Measurements from ENCODE around the gene GDAP1L1. TPM values are rescaled to one million over a fixed set of nuclear protein-coding genes. Genes with fewer than 3 reads are reported as not detected.

GDAP1L1 gene
- total RNA-seq, 1 donor from 2014 or later = 0.40 TPM

DNA sequence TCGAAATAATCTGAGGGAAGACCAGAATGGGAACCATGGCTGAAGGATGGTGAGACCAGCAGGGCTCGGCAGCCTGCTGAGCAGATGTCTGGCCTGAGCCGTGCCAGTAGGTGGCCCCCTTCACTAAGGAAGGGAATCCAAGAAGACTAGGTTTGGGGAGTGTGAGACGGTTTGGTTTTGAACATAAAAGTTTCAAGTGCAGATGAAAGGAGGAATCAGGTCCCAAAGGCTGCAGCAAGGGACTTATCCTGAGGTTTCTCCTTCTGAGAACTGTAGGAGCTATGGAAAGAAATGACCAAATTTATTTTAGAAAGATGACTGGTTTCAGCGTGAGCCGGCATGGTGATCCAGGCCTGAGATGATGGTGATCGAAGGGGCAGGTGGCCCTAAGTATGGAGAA lies 32.0 kb upstream of the GDAP1L1 start:
- Mint-ChIP-seq H3K36me3 (peaks cover 4% of the 10 kb centered on the region), H3K9me3 (no peaks in the 10 kb centered on the region), H3K27me3 (ENCODE audit: low read depth) (no peaks in the 10 kb centered on the region), H3K4me3 (no peak overlapping the region), H3K4me1 (peaks cover 49% of the 10 kb centered on the region), H3K27ac (no peak overlapping the region)
- TF ChIP-seq, protein P1, sequence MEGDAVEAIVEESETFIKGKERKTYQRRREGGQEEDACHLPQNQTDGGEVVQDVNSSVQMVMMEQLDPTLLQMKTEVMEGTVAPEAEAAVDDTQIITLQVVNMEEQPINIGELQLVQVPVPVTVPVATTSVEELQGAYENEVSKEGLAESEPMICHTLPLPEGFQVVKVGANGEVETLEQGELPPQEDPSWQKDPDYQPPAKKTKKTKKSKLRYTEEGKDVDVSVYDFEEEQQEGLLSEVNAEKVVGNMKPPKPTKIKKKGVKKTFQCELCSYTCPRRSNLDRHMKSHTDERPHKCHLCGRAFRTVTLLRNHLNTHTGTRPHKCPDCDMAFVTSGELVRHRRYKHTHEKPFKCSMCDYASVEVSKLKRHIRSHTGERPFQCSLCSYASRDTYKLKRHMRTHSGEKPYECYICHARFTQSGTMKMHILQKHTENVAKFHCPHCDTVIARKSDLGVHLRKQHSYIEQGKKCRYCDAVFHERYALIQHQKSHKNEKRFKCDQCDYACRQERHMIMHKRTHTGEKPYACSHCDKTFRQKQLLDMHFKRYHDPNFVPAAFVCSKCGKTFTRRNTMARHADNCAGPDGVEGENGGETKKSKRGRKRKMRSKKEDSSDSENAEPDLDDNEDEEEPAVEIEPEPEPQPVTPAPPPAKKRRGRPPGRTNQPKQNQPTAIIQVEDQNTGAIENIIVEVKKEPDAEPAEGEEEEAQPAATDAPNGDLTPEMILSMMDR (IDR thresholded peaks at IDR 0.05; ENCODE audit: unreplicated experiment) = peak; percentile 49
- DNase-seq (ENCODE audit: low spot score in 2 of 2, unreplicated experiment in 2 of 2) = peak in 1 of 2 experiments; percentile 71

GRCh38 chr20:44217342-44218092 lies 29.6 kb upstream of the GDAP1L1 start:
- Mint-ChIP-seq H3K9me3 (no peaks in the 10 kb centered on the region), H3K4me3 (no peak overlapping the region), H3K36me3 (peaks cover 4% of the 10 kb centered on the region), H3K27ac (peak overlapping the region; percentile 97), H3K27me3 (ENCODE audit: low read depth) (no peaks in the 10 kb centered on the region), H3K4me1 (peaks cover 36% of the 10 kb centered on the region)
- TF ChIP-seq, protein P1 (IDR thresholded peaks at IDR 0.05; ENCODE audit: unreplicated experiment) = peak; percentile 56
- DNase-seq (ENCODE audit: low spot score in 2 of 2, unreplicated experiment in 2 of 2) = peak in 1 of 2 experiments; percentile 69

DNA sequence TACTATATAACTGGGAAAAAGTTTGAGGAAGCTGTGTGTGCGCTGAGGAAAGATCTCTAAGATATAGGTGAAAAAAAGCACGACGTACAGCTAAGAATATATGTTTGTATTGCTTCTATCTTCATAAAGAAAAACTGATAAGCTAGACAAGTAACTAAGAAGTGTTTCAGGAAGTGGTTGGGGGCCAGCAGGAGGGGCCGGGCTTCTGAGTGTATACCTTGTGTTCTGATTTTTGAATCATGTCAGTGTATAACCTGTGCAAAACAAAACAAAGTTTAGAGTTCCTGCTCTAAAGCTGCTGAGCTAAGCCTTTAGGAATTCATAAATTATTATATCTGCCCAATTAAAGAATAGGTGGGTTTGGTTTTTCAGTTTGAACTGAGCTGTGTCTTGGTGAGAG lies 28.7 kb upstream of the GDAP1L1 start:
- H3K27me3 Mint-ChIP-seq (ENCODE audit: low read depth) = no peaks in the 10 kb centered on the region
- peaks cover 4% of the 10 kb centered on the region for H3K36me3 Mint-ChIP-seq
- H3K27ac Mint-ChIP-seq = peak overlapping the region; percentile 97
- DNase-seq (ENCODE audit: low spot score in 2 of 2, unreplicated experiment in 2 of 2) = no peak
- H3K4me1 Mint-ChIP-seq = peaks cover 36% of the 10 kb centered on the region
- H3K4me3 Mint-ChIP-seq = no peak overlapping the region
- H3K9me3 Mint-ChIP-seq = no peaks in the 10 kb centered on the region
- TF ChIP-seq, protein P1 (IDR thresholded peaks at IDR 0.05; ENCODE audit: unreplicated experiment) = no peak

DNA sequence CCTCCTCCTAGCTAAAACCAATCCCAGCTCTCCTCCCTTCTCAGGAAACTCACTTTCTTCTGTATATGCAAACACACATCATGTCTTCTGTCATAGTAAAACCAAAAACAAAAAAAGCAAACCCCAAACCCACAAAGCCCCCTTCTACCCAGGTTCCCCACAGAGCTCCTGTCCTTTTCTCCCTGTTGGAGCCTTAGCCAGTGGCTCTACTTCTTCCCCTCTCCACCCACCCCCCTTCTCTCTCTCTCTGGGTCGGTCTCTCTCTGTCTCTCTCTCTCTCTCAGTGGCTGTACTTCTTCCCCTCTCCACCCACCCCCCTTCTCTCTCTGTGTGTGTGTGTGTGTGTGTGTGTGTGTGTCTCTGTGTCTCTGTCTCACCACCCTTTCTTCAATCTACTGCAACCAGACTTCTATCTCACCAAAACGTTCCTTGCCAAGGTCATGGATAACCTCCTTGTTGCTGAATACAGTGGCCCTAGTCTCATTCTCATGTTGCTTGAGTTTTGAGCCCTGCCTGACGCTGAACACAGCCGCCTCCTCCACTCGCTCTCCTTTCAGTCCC lies 27.9 kb upstream of the GDAP1L1 start:
- peak overlapping the region; percentile 97 for H3K27ac Mint-ChIP-seq
- H3K4me3 Mint-ChIP-seq = peak overlapping the region; percentile 24
- no peaks in the 10 kb centered on the region for H3K9me3 Mint-ChIP-seq
- no peak for DNase-seq (ENCODE audit: low spot score in 2 of 2, unreplicated experiment in 2 of 2)
- TF ChIP-seq, protein P1 (IDR thresholded peaks at IDR 0.05; ENCODE audit: unreplicated experiment) = no peak
- peaks cover 36% of the 10 kb centered on the region for H3K4me1 Mint-ChIP-seq
- no peaks in the 10 kb centered on the region for H3K27me3 Mint-ChIP-seq (ENCODE audit: low read depth)
- H3K36me3 Mint-ChIP-seq = peaks cover 4% of the 10 kb centered on the region

GRCh38 chr20:44219791-44220190 lies 27.3 kb upstream of the GDAP1L1 start:
- Mint-ChIP-seq H3K27ac (peak overlapping the region; percentile 97), H3K4me3 (peak overlapping the region; percentile 24)

More at GRCh38 chr20:44219791-44220190, 27.3 kb upstream of the GDAP1L1 start:
- TF ChIP-seq, protein P1 (IDR thresholded peaks at IDR 0.05; ENCODE audit: unreplicated experiment) = no peak
- Mint-ChIP-seq H3K27me3 (ENCODE audit: low read depth) (no peaks in the 10 kb centered on the region), H3K4me1 (peaks cover 36% of the 10 kb centered on the region), H3K36me3 (peaks cover 4% of the 10 kb centered on the region), H3K9me3 (no peaks in the 10 kb centered on the region)
- DNase-seq (ENCODE audit: low spot score in 2 of 2, unreplicated experiment in 2 of 2) = no peak
